HL-60 (cell line): ENCODE measurements around the gene GHITM.

Experiments
- DNase-seq, 2 experiments: peaks; one replicate each; pipeline ENCODE4 v3.0.0-alpha.2; 2010 to 2020; ENCODE audit warnings: low read depth in 1 of 2, low spot score in 1 of 2
- H3K27ac ChIP-seq: fragments of 250-450 bp; sonication (Bioruptor Pico); replicated peaks from 2 replicates; pipeline ENCODE4 v1.5.1; 2020; ENCODE audit warnings: mild to moderate bottlenecking, moderate library complexity
- H3K27me3 ChIP-seq: fragments of 250-450 bp; sonication (Bioruptor Pico); 2 replicates; pipeline ENCODE4 v1.5.1; 2021; ENCODE audit warnings: mild to moderate bottlenecking, moderate library complexity; ENCODE audit not compliant: insufficient read depth, poor library complexity, severe bottlenecking
- H3K4me3 ChIP-seq: replicated peaks from 2 replicates; pipeline ENCODE4 v1.5.1; 2011; ENCODE audit warnings: mild to moderate bottlenecking, control low read depth, low read length; ENCODE audit not compliant: insufficient read depth
- GABPA ChIP-seq: IDR thresholded peaks from 2 replicates; pipeline ENCODE4 v1.6.1; 2012; ENCODE audit warnings: low read depth
- POLR2AphosphoS5 ChIP-seq: IDR thresholded peaks from 2 replicates; pipeline ENCODE4 v1.6.1; 2012; ENCODE audit warnings: low read depth
- SPI1 ChIP-seq: IDR thresholded peaks from 2 replicates; pipeline ENCODE4 v1.6.1; 2012; ENCODE audit warnings: low read depth, mild to moderate bottlenecking, borderline replicate concordance
- TF ChIP-seq, protein P1 (sequence below): IDR thresholded peaks from 2 replicates; pipeline ENCODE4 v1.6.1; 2012; ENCODE audit warnings: low read depth; ENCODE audit not compliant: insufficient replicate concordance
- TF ChIP-seq, protein P2 (sequence below): IDR thresholded peaks from one replicate; pipeline ENCODE4 v1.5.1; 2011; ENCODE audit warnings: low read length, control low read depth, inconsistent platforms; ENCODE audit not compliant: insufficient read depth

GHITM gene

DNA sequence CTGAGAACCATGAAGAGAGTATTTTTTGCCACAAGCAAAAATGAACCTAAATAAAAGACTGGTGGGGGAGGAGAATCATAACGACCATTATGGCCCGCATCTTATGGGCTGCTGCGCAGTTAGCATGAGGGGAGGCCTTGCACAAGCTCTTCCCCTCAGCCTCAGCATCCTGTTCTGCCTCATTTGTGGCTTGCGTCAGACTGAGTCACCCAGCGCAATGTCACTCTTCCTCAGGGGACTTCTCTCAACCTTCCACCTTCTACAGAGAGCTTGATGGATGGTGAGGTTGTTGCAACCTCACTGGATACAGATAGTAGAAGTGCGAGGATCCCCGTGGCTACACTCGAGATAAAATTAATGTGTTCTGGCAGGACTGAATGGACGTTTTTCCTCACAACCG, 17.5 kb downstream of the GHITM start:
- no peaks in the 10 kb centered on the region for H3K27me3 ChIP-seq
- peak; percentile 91 to 93 for DNase-seq
- peak overlapping the region; percentile 50 for H3K27ac ChIP-seq
- no peak overlapping the region for H3K4me3 ChIP-seq
- TF ChIP-seq, protein P1, sequence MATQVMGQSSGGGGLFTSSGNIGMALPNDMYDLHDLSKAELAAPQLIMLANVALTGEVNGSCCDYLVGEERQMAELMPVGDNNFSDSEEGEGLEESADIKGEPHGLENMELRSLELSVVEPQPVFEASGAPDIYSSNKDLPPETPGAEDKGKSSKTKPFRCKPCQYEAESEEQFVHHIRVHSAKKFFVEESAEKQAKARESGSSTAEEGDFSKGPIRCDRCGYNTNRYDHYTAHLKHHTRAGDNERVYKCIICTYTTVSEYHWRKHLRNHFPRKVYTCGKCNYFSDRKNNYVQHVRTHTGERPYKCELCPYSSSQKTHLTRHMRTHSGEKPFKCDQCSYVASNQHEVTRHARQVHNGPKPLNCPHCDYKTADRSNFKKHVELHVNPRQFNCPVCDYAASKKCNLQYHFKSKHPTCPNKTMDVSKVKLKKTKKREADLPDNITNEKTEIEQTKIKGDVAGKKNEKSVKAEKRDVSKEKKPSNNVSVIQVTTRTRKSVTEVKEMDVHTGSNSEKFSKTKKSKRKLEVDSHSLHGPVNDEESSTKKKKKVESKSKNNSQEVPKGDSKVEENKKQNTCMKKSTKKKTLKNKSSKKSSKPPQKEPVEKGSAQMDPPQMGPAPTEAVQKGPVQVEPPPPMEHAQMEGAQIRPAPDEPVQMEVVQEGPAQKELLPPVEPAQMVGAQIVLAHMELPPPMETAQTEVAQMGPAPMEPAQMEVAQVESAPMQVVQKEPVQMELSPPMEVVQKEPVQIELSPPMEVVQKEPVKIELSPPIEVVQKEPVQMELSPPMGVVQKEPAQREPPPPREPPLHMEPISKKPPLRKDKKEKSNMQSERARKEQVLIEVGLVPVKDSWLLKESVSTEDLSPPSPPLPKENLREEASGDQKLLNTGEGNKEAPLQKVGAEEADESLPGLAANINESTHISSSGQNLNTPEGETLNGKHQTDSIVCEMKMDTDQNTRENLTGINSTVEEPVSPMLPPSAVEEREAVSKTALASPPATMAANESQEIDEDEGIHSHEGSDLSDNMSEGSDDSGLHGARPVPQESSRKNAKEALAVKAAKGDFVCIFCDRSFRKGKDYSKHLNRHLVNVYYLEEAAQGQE = no peak
- TF ChIP-seq, protein P2, sequence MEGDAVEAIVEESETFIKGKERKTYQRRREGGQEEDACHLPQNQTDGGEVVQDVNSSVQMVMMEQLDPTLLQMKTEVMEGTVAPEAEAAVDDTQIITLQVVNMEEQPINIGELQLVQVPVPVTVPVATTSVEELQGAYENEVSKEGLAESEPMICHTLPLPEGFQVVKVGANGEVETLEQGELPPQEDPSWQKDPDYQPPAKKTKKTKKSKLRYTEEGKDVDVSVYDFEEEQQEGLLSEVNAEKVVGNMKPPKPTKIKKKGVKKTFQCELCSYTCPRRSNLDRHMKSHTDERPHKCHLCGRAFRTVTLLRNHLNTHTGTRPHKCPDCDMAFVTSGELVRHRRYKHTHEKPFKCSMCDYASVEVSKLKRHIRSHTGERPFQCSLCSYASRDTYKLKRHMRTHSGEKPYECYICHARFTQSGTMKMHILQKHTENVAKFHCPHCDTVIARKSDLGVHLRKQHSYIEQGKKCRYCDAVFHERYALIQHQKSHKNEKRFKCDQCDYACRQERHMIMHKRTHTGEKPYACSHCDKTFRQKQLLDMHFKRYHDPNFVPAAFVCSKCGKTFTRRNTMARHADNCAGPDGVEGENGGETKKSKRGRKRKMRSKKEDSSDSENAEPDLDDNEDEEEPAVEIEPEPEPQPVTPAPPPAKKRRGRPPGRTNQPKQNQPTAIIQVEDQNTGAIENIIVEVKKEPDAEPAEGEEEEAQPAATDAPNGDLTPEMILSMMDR = no peak
- TF ChIP-seq POLR2AphosphoS5 = peak; percentile 70
- TF ChIP-seq SPI1 = peak; percentile 25; the same call in 1 of the 2 replicates

DNA sequence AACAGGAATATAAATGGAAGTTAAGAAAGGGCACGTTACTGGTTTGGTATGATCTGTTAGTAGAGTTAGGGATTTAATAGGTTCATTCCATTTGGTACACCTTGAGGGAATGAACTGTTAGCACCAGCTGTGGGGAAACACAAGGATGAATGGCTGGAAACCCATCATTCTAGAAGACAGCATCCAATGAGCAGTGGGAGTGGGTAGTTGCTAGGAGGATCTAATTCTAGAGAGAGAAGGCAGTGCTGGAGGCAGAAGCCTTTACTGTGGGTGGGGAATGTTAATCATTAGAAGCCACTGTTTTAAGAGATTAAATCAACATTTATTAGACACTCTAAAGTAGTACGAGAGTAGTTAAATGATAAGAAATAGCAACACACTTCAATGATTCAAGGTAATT, 18.8 kb downstream of the GHITM start:
- H3K27me3 ChIP-seq = no peaks in the 10 kb centered on the region
- H3K4me3 ChIP-seq = no peak overlapping the region
- TF ChIP-seq, protein P2 = no peak
- H3K27ac ChIP-seq = no peak overlapping the region
- DNase-seq = no peak

DNA sequence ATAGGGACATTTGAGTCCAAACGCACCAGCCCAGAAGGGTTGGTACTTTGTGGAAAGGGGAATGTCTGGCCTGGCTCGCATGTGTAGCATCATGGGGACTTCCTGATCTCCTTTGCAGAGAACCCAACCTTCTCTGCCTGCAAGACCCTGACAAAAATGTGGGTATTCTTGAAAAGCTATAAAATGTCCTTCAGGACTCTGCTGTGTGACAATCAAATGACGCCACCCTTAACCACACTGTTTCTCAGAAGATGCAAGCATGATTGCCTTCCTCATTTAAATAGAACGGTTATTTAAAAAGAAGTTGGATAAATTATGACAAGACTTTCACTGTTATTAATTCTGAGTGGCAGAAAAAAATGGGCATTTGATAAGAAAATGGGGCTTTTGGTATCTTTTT, 19.2 kb downstream of the GHITM start:
- peak in 1 of 2 experiments; percentile 58 for DNase-seq
- Histone ChIP-seq H3K27ac (peak overlapping the region; percentile 15; the same call in 1 of the 2 replicates), H3K27me3 (no peaks in the 10 kb centered on the region), H3K4me3 (no peak overlapping the region)
- no peak for TF ChIP-seq GABPA
- TF ChIP-seq SPI1 = peak; percentile 21; the same call in 1 of the 2 replicates
- TF ChIP-seq, protein P1 = no peak
- TF ChIP-seq, protein P2 = no peak
- no peak for TF ChIP-seq POLR2AphosphoS5

DNA sequence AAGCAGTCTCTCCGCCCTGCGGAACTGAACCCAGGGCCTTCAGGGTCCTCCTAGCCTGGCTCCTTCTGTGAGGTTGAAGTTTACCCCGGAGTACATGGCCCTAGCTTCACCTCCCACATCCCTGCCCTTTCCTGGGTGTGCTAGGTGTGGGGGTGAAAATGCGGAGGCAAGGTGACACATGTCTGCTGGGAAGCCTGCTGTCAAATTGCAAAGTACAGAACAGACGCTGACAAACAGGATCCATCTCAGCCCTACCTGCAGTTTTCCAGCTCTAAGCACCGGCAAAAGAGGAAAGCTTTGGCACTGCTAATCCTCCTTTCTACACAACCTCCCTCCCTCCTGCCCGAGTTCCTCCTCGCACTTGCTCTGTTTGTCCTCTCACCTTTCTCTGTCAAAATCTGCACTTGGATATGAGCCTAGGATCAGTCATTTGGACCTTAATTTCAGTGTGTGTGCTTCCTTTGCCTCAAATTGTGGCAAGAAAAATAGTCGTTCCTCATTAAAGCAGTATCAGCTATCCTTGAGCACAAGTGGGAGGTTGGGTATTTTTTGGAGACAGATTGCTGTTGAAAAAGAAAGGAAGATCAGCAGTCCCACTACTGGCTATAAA, 19.9 kb downstream of the GHITM start:
- no peaks in the 10 kb centered on the region for H3K27me3 ChIP-seq
- H3K27ac ChIP-seq = peak overlapping the region; percentile 15; the same call in 1 of the 2 replicates
- no peak for DNase-seq
- H3K4me3 ChIP-seq = no peak overlapping the region
- TF ChIP-seq SPI1 (no peak), POLR2AphosphoS5 (no peak), GABPA (no peak)
- TF ChIP-seq, protein P2 = no peak
- TF ChIP-seq, protein P1 = no peak
